GM04504 (cell line): Measurements from ENCODE around the gene CAMK2G.
A peak's percentile ranks its signal among the peaks of the same experiment; 100 is the strongest.

Source experiments
- DNase-seq: peaks from one replicate; pipeline ENCODE4 v3.0.0-alpha.2; 2012; ENCODE audit warnings: low read depth

The CAMK2G gene

DNA sequence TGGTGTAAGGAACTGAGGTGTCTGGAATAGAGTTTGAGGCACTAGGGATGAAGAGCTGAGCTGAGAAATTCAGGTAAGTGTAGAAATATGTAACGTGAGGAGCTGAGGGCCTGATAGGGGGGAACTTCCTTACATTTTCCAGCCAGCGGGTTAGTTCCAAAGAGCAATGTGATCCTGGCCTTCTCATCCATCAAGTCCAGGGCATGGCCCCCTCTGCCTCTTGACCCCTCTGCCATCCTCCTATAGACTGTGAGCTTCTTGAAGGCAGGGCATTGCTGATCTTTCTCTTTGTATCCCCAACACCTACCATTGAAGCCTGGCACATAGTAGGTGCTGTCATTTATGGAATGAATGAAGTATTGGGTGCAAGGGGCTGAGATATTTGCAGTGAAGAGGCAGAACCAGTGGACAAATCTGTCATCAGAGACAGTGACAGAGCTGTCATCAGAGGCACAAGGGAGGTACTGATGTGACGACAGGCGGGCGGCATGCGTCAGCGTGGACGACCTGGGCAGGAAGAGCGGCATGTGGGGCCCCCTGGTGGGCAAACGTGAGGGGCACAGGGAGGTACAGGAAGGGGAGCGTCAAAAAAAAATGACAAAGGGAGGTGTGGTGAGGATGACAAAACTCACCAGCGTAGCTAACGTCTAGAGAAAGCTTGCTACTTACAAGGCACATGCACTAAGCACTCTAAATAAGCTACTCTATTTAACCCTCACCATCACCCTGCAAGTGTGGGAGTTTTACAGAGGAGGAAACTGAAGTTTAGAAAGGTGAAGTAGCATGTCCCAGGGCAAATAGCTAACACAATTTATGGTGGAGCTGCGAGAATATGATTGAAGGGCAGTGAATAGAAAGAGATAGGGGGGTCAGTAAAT, 5.2 kb upstream of the CAMK2G start:
- peak; percentile 62 for DNase-seq

DNA sequence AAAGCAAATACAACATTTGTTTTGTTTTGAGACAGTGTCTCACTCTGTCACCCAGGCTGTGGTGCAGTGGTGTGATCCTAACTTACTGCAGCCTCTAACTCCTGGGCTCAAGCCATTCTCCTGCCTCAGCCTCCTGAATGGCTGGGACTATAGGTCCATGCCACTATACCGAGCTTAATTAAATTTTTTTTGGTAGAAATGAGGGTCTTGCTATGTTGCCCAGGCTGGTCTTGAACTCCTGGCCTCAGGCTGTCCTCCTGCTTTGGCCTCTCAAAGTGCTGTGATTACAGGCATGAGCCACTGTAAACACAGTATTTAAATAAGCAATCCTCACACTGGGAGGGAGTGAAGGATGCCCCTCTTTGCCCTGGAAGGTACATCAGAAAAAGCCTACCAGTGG, 4.0 kb upstream of the CAMK2G start:
- no peak for DNase-seq

DNA sequence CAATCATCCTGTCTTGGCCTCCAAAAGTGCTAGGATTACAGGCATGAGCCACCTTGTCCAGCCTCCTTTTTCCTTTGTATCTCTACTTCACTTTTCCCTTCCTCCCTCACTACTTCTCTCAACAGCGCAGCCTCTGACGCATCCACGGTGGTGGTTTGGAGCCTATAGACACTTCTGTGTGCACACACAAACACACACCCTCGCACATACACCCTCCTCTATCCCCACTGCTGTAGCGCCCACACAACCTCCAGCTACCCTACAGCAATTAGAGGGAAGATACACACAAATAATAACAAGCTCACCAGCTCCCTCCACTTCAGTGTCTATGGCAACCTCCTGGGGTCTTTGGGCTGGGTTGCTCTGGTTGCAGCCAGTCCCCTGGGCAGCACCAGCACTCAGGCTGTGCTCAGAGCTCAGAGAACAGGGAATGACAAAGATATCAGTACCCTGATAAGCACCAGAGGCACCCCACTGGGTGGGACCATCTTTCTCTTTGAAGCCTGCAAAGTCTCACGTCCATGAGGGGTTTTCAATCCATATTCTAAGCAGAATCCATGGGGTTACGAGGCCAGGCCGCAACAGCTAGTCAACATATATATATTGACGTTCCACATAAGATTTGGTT, 3.3 kb upstream of the CAMK2G start:
- no peak for DNase-seq

DNA sequence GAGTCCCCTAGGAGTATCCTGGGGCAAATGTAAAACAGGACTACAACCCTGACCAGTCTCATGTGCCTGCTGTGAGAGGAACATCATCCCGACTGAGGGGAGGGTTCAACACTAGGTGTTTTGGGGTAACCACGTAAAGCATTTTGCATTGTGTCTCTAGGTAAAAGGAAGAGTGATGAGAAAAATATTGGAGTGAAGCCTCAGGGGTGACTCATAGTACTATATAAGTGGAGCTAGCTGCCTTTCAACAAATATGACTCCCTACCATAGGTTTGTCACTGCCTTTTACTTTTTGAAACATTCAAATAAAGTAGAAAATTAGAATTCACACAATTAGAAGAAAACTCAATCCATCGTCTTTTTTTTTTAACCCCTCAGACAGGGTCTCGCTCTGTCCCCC, 2.6 kb upstream of the CAMK2G start:
- DNase-seq = no peak

DNA sequence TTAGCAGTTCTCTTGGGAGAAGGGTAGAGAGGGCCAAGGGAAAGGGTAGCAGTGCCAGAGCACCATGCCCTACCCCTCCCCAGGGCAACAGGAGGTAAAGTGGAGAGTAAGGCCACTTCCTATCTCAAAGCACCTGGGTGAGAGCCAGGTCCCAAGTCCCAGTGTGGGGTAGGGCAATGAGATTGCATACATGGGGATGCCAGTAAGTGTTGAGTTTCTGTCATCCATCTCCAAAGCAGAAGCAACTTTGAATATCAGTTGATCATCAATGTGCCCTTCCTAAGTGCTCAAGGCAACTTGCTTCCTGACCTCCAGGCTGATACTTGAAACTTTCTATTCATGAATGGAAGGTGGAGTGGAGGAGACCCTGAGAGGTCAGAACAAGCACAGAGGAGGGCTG, 2.2 kb upstream of the CAMK2G start:
- no peak for DNase-seq

DNA sequence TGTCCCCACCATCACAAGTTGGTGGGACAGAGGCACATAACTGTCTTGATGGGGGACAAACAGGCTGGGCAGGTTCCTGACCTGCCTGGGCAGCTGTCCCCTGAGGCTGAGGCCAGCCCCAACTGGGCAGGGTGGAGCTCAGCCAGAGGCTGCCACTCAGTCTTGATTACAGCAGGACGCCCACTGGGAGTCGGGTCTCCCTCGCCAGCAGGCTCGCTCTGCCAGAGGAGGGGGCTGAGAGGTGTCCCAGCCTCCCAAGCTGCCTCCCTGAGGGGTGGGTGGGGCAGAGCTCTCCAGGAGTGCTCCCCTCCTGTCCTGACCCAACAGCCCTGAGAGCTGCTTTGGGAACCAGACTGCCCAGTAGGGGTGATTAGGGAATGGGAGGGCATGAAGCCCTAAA, 1.8 kb upstream of the CAMK2G start:
- DNase-seq = no peak

DNA sequence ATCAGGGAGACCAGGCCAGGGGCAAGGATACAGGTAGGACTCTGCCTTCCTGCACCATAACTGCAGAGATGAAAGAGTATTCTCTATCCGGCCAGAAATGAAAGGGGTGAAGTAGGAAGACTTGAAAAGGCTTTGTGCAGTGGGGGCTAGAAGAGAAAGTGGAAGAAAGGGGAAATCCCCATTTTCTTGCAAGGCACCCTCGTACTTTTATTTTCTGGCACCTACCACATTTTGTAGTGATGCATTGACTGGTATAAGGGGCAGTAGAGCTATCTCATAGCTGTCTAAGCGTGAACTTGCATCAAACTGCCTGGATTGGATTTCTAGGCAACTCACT, 752 bp upstream of the CAMK2G start:
- no peak for DNase-seq

DNA sequence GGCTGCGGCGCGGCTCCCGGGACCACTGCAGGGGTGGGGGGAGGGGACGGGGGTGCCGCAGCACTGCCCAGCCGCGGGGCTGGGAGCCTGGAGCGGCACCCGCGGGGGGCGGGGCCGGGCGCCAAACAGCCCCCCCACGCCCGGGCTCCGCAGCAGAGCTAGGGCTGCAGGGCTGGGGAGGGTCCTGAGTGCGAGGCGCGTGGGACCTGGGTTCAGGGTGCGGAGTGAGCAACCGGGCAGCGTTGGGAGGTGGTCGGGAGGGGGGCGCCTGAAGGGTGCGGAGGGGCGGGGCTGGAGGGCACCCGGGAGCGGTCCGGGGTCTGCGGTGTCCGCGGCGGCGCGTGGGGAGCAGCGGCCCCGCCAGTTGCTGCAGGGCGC, 528 bp downstream of the CAMK2G start:
- no peak for DNase-seq

DNA sequence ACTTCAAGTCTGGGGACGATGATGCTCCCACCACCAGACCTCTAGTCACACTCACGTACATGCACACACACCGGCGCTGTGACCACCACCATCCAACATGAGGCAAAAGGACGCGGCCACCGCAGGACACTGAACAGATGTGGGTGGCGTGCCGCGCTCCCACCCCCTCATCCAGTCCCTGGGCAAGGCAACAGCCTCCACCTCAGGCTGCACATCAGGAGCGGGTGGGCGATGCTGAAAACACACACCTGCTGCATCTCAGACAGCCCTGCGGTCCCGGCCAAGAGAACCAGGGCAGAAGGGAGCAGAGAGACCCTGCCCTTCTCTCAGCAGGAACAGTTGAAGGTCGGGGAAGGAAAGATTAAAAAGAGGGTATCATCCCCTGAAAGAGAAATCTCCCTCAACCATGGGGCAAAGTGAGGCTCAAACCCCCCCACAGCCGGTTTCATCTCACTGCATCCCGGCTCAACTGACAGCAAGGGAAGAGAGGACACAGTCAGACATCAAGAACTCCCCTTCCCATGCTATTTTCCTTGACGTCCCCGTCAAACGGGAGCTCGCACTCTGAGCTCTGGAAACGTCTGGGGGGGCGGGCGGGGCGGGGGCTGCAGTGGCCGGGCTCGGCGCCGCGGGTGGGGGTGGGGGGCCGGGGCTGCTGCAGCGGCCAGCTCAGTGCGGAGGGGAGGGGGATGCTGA, 1.1 kb downstream of the CAMK2G start:
- no peak for DNase-seq

DNA sequence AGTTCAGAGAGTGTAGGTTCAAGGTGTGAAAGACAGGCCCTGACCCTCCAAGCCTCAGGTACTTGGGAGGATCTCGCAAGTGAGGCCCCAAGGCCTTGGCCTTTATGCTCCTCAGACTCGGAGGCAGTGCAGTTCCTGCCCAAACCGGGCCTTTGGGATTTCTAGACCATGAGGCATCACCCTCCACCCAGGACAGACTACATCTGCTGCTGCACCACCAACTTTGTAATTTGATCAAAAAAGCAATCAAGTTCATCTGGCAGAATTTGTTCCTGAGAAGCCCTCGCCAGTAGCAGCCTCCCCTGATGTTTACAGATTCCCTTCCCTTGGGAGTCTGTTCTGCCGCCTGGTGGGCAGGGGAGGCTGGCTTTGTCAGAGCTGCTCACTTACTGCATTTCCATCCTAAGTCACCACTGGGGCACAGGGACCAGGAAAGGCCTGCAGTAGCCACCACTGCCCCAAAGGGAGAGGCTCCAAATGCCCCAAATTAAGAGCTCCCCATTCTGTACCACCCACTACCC, 2.1 kb downstream of the CAMK2G start:
- no peak for DNase-seq

DNA sequence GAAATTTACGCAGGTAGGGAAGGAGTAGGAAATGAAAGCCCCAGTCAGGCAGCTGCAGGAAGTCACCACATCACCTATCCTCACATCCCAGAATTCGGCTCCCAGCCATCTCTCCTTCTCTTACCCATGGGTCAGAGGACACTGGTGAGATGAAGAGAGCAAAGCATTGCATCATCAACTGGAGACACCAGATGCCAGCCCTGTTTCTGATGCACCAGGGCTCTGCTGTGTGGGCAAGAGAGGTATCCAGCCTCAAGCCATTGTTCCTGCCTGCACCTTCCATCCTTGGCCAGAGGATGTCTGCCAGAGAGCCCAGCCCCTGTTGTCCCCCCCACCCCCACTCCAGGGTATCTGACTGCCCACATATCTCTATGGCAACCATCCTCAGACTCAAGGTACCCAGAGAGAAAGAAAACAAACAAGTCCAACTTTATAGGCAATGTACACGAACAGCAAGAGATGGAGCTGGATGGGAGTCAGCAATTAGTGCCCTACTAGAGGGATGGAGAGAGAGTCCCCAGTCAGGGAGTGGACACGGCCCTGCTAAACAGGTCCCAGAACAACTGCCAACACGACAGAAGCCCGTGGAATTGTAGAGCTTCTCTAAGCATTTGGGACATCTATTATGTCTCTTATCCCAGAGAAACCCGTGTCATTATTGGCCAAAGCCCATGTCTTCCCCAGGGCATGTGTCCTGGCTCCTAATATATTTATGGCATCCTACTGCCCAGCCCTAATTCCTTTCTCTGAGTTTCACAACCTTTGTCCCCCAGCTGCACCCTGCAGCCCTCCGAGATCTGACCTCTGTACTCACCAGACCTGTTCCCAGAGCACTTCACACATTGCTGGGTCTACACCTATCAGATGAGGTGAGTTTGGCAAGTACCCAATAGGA, 2.8 kb downstream of the CAMK2G start:
- DNase-seq = no peak

DNA sequence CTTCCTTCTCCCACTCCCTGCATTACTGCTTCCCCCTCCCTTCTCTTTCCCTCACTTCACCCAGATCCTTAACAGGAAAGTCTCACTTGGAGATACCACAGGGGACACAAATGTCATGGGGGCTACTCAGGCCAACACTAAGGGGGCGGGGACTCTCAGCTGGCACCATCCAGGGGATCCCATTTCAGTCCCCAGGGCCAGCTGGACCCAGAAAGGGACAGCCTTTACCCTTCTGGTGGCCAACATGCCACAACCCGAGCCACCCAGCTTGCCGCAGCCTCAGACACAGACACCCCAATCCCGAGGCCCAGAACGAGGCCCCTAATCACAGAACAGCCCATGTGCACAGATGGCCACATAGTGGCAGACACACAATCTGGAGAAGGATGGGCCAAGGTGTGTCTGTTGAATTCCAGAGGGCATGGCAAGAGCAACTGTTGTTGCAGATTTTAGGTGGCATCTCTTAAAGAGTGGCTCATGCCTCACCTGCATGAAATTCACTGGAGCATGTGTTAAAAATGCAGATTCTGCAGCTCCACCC, 5.6 kb downstream of the CAMK2G start:
- no peak for DNase-seq

DNA sequence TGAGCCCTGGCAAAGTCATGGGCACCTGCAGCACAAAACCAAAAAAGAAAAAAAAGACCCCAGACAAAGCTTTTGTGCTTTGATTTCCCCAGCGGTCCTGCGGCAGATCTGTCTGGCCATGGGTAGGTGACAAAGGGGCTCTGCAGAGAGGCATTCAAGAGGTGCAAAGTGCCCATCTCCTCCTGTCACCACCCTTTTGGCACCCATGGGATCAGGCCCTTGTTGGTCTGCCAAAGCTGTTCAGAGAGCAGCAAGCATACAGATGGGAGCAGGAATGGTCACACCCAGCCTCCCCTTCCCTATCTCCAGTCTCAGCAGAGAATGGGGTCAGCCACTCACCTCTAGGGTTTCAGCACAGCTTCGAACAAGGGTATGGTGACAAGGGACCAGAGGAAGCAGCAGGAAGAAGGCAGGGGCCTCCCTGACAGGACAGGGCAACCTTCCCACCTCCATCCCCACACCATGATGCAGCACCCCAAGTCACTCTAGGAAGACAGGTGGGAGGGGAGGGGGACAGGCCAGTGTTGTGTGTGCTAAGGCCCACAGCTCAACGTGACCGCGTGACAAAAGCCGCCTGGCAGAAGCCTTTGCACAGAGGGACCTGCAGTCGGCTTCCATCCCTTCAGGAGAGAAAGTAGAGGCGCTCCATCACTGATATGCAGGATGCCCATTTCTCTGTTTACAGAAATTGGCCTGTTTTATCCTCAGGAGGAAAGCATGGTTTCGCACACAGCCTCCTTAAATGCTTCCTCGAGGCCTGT, 6.3 kb downstream of the CAMK2G start:
- DNase-seq = no peak

DNA sequence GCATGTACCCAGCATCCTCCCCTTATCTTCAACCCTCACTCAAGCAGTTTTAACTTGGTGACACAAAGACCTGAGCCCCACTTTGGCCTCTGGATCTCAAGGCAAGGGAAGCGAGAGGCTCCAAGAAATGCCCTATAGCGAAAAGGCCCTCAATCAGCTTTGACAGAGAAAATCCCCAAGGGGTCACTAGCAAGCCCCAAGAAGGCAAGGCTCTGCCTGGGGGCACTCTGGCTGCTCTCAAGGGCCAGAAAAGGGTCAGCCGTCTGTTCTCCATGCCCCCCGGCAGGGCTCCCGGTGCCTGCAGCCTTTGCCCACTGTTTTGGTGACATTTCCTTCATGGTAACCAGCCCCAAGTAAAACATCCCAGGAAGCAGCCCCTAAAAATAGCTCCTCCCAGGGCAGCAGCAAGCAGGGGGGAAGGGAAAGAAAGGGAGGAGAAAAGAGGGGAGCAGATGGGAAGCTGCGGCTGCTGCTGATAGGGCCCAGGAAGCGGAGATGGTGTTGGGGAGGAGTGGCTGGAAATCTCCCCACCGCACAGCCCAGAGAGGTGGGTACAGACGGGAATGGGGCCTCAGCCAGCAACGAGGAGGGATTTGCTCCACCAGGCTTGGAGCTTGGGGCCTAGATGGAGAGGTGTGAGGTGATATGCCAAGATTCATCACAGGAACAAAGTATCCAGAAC, 7.1 kb downstream of the CAMK2G start:
- no peak for DNase-seq

DNA sequence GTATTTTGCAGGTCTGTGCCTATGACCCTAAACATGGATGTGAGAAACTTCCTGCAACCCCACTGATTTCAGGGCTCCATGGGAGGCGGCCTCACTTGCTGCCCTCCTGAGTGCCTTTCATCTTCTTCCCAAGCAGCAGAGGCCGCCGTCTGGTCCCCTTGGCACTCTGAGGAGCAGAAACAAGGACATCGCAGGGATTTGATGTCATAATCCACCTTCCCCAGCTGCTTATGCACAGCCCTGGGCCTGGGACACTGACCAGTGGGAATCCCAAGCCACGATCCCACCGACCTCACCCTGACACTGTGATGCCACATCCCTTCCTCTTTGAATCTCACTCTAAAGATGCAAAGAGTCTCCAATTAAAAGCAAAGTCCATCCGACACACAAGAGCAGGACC, 7.7 kb downstream of the CAMK2G start:
- DNase-seq = no peak

DNA sequence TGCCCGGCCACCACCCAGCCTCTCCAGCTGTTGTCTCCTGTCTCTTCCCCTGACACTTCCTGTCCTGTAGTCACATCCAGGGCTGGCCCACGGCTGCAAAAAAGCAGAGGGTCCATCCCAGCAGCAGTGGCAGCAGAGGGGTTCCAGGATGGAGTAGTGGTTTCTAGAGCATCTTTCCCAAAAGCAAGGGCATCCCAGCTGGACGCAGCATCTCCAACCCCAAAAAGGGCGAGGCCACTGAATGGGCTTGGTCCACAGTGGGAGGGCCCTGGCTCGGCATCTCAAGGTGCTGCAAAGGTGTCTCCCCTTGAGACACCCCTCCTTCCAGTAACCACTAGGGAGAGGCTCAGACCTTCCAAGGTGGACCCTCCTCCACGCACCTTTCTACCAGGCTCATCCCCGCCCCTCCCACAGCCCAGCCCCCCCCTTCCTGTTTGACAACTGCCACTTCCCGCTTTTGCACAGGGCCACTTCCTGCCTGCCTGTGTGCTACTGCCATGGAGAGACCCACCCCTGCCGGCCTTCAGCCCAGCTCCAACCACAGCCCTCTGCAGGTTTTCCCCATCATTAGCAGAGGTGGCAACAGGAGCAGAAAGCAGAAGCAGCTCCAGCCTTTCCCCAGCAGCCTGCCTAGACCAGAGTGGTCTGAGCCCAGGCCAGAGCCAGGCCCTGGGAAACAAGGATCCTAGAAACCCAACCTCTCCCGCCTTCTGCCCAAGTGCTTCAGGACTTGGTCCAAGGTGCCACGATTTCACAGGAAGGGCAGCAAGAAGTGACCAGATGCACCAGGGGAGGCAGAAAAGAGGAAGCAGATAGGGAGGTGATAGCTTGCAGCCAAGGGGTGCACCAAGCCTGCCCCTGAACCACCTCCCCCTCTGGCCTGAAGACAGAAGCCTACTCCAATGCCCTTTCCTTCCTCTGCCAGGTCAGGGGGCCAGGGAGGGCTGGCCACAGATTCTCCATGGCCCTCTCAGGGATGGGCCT, 8.6 kb downstream of the CAMK2G start:
- DNase-seq = no peak

DNA sequence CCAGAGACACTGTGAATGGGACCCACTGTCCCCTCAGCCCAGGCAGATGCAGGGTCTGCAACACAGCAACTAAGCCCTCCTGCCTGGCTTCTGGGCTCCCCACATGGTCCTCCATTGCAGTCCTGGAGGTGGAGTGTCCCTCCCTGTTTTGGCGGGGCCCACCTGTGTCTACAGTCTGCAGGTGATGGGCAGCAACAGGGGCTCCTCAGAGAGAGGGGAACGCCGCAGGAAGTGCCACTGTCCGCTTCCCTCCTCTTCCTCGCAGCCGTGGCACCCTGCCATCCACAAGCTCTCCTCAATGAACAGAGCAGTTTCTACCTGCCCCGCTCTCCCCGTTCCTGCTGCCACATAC, 9.3 kb downstream of the CAMK2G start:
- no peak for DNase-seq

DNA sequence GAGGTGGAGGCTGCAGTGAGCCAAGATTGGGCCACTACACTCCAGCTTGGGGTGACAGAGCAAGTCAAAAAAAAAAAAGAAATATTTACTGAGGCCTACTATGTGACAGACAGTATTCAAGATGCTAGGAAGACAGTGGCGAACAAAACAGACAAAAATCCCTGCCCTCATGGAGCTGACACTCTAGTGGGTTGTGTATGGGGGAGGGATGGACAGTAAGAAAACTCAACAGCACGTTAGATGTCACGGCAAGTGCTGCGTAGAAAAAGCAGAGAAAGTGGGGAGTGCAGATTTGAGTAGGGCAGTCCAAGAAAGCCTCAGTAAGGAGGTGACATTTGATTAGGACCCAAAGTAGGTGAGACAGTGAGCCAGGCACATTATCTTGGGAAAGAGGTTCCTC, 10.1 kb downstream of the CAMK2G start:
- no peak for DNase-seq
